ENCODE data around the gene TNFRSF19. TPM values are rescaled to one million over a fixed set of nuclear protein-coding genes. Genes with fewer than 3 reads are reported as not detected.

TNFRSF19 gene
- total and polyA plus RNA-seq, 2 of the 4 experiments (the other 2 are of a cell fraction): 18.6 to 26.3 TPM

DNA sequence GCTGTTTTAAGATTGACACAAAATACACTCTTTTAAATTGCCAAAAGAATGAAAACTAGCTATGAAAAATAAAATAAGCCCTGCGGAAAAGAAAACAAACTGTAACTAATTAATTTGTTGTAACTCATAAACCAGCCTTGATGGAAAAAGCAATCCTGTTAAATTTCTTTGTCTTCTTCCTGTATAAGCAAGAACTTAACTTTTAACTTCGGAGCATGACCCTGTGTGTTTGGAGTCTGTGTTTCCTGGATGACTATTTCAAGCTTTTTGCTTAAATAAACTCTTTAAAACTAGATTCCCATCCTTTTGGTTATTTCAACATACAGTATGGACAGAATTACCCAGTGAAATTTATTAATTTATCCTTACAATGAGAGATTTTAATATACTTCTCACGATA, 122.6 kb downstream of the TNFRSF19 start:
- no peak overlapping the region for H3K56ac ChIP-seq (ENCODE audit: extremely low read depth, insufficient read depth, low read length)
- H2BK15ac ChIP-seq (ENCODE audit: low read depth, low read length): peak overlapping the region; percentile 61; the same call in 1 of the 3 replicates
- no peaks in the 10 kb centered on the region for H3K27me3 ChIP-seq (ENCODE audit: control insufficient read depth, insufficient read depth, low read length)
- H2BK20ac ChIP-seq (ENCODE audit: low read depth, low read length): no peak overlapping the region
- no peaks in the 10 kb centered on the region for H3K36me3 ChIP-seq (ENCODE audit: control insufficient read depth, insufficient read depth, low read length)
- TF ChIP-seq BHLHE40 (IDR thresholded peaks at IDR 0.05; ENCODE audit: low read depth, low read length): no peak
- no peak for TF ChIP-seq MXI1 (IDR thresholded peaks at IDR 0.05; ENCODE audit: borderline replicate concordance, low read depth, low read length)
- TF ChIP-seq RAD21 (IDR thresholded peaks at IDR 0.05; ENCODE audit: low read length): no peak
- TF ChIP-seq MAFK (IDR thresholded peaks at IDR 0.05; ENCODE audit: low read depth, low read length): no peak
- no peak for TF ChIP-seq CHD1 (IDR thresholded peaks at IDR 0.05; ENCODE audit: low read depth, low read length)
- no peak for TF ChIP-seq SMC3 (IDR thresholded peaks at IDR 0.05; ENCODE audit: low read depth, low read length)
- no peak overlapping the region; the same call in 1 of the 2 replicates for H3K18ac ChIP-seq (ENCODE audit: low read depth, low read length)
- no peak overlapping the region for H4K91ac ChIP-seq (ENCODE audit: insufficient read depth, low read depth, low read length)
- H2AFZ ChIP-seq (replicated peaks; ENCODE audit: low read length, poor library complexity): no peak overlapping the region
- H3K9ac ChIP-seq (ENCODE audit: low read depth, low read length): no peak overlapping the region
- H2BK5ac ChIP-seq (ENCODE audit: low read depth, low read length, poor library complexity, severe bottlenecking): no peak overlapping the region
- ChIA-PET CTCF (interaction anchor here (0.7 kb wide), 1 partner anchor 31 kb away, joined by 5 read pairs; no protein-coding TSS in a partner anchor), POLR2A (ENCODE audit: unreplicated experiment) (no interaction called here)
- peak; percentile 27; the same call in 1 of the 2 replicates for ATAC-seq (ENCODE audit: low read depth)
- WGBS, 2 experiments (ENCODE audit: extremely low coverage in 2 of 2, insufficient read length in 1 of 2): no CpG with 5 or more reads among the region's 3 CpGs
- H3K4me3 ChIP-seq (ENCODE audit: insufficient read depth, low read depth, low read length): no peak overlapping the region
- H4K8ac ChIP-seq (ENCODE audit: low read depth in 2 of 2, low read length in 2 of 2): no peak overlapping the region
- H2BK120ac ChIP-seq (ENCODE audit: low read depth, low read length): peak overlapping the region; percentile 55; the same call in 1 of the 2 replicates
- dilution Hi-C loops (cut with HindIII; ENCODE audit: low sequenced_read_pairs, unreplicated experiment) (no loop called here), in situ Hi-C loops (cut with MboI; ENCODE audit: low sequenced_read_pairs) (no loop called here), intact Hi-C loops (cut with micrococcal nuclease) (no loop called here)
- H4K5ac ChIP-seq (ENCODE audit: low read depth, low read length): peak overlapping the region; percentile 96; the same call in 1 of the 2 replicates
- peak overlapping the region; percentile 75; the same call in 1 of the 2 replicates for H3K27ac ChIP-seq (ENCODE audit: insufficient read depth, low read length)
- no peak overlapping the region for H3K23ac ChIP-seq (ENCODE audit: low read depth, low read length)
- H2AK9ac ChIP-seq (replicated peaks; ENCODE audit: low read depth, low read length, poor library complexity): no peak overlapping the region
- H3K9me3 ChIP-seq (ENCODE audit: control insufficient read depth, insufficient read depth, low read length): no peaks in the 10 kb centered on the region
- no peaks in the 10 kb centered on the region for H3K79me1 ChIP-seq (ENCODE audit: low read depth in 1 of 2, low read length in 2 of 2)
- peak overlapping the region; percentile 58; the same call in 1 of the 2 replicates for H2AK5ac ChIP-seq (ENCODE audit: low read depth, low read length)
- H3K9me1 ChIP-seq (ENCODE audit: insufficient read depth, low read length): no peaks in the 10 kb centered on the region; the same call in 1 of the 2 replicates
- H4K20me1 ChIP-seq (ENCODE audit: insufficient read depth, low read length): no peaks in the 10 kb centered on the region
- no TSS peak for BruUV-seq (replicated peaks)
- peak overlapping the region; percentile 48; the same call in 1 of the 2 replicates for H3K4ac ChIP-seq (ENCODE audit: low read depth, low read length)
- no peak overlapping the region for H3K4me2 ChIP-seq (ENCODE audit: low read depth, low read length)
- no peak overlapping the region; the same call in 1 of the 2 replicates for H3K14ac ChIP-seq (replicated peaks; ENCODE audit: low read depth, low read length)
- H3K4me1 ChIP-seq (ENCODE audit: control insufficient read depth, insufficient read depth, low read length): peaks cover 13% of the 10 kb centered on the region
- DNase-seq: no peak

Measured in IMR-90 (cell line).